Thoracic aorta (tissue), 2 donors: ENCODE data around the gene ARHGEF11. TPM values are rescaled to one million over a fixed set of nuclear protein-coding genes. Genes with fewer than 3 reads are reported as not detected.

Source experiments
- ATAC-seq: fragments of 150-250 bp; one replicate; pipeline ENCODE4 v1.8.0; 2017; ENCODE audit warnings: low read depth; ENCODE audit not compliant: insufficient number of reproducible peaks, low FRiP score
- DNase-seq: peaks from one replicate; pipeline ENCODE4 v3.0.0-alpha.2; 2020; ENCODE audit warnings: low spot score
- H3K27ac ChIP-seq, 2 donors: fragments of 200-600 bp; sonication (generic); 1 replicate in 1 of 2; 2 replicates in 1 of 2; pipeline ENCODE4 v1.5.1; 2016; ENCODE audit warnings: mild to moderate bottlenecking in 2 of 2, moderate library complexity in 2 of 2
- H3K27me3 ChIP-seq: fragments of 200-600 bp; sonication (generic); replicated peaks from 2 replicates; pipeline ENCODE4 v1.6.0; 2016; ENCODE audit warnings: mild to moderate bottlenecking; ENCODE audit not compliant: insufficient read depth
- H3K36me3 ChIP-seq: fragments of 200-600 bp; sonication (generic); one replicate; pipeline ENCODE4 v1.5.1; 2016
- H3K4me1 ChIP-seq, 2 donors: fragments of 200-600 bp; sonication (generic); 1 replicate in 1 of 2; 2 replicates in 1 of 2; pipeline versions ENCODE4 v1.5.1 to v1.6.0; 2016; ENCODE audit warnings: low read depth in 2 of 2, mild to moderate bottlenecking in 1 of 2; ENCODE audit not compliant: control insufficient read depth in 1 of 2
- H3K4me3 ChIP-seq: fragments of 200-600 bp; sonication (generic); 2 replicates; pipeline ENCODE4 v1.5.1; 2016; ENCODE audit warnings: mild to moderate bottlenecking
- H3K9me3 ChIP-seq: fragments of 200-600 bp; sonication (generic); 2 replicates; pipeline ENCODE4 v1.5.1; 2016
- total RNA-seq, 2 donors: library from RNA; depleted of rRNA; stranded (reverse); fragments of >200 nt; gene quantifications; one replicate each; pipeline versions ENCODE4 v1.1.0 to v1.2.3, GENCODE V29; 2016
- TF ChIP-seq, protein P1 (sequence below): fragments of 200-600 bp; sonication (generic); IDR thresholded peaks from one replicate; pipeline ENCODE4 v1.5.1; 2019; ENCODE audit warnings: antibody characterized with exemption

Gene ARHGEF11
- total RNA-seq, 2 donors from 2014 or later, result 40.3 to 40.6 TPM

- no peaks in the 10 kb centered on the region for H3K27me3 ChIP-seq
- H3K9me3 ChIP-seq, result no peaks in the 10 kb centered on the region
- peaks cover 6 to 7% of the 10 kb centered on the region in 2 donors for H3K4me1 ChIP-seq
- no peak overlapping the region for H3K4me3 ChIP-seq
- ATAC-seq (no peak), DNase-seq (no peak)
- no peaks in the 10 kb centered on the region for H3K36me3 ChIP-seq
- TF ChIP-seq, protein P1, sequence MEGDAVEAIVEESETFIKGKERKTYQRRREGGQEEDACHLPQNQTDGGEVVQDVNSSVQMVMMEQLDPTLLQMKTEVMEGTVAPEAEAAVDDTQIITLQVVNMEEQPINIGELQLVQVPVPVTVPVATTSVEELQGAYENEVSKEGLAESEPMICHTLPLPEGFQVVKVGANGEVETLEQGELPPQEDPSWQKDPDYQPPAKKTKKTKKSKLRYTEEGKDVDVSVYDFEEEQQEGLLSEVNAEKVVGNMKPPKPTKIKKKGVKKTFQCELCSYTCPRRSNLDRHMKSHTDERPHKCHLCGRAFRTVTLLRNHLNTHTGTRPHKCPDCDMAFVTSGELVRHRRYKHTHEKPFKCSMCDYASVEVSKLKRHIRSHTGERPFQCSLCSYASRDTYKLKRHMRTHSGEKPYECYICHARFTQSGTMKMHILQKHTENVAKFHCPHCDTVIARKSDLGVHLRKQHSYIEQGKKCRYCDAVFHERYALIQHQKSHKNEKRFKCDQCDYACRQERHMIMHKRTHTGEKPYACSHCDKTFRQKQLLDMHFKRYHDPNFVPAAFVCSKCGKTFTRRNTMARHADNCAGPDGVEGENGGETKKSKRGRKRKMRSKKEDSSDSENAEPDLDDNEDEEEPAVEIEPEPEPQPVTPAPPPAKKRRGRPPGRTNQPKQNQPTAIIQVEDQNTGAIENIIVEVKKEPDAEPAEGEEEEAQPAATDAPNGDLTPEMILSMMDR, result no peak
- H3K27ac ChIP-seq, result no peak overlapping the region
Observed at GRCh38 chr1:157030728-157031127, 14.8 kb downstream of the ARHGEF11 start.

GRCh38 chr1:157028674-157029073 is 16.9 kb downstream of the ARHGEF11 start:
- TF ChIP-seq, protein P1, result no peak
- peaks cover 3 to 10% of the 10 kb centered on the region in 2 donors for H3K4me1 ChIP-seq
- no peaks in the 10 kb centered on the region for H3K27me3 ChIP-seq
- H3K4me3 ChIP-seq, result no peak overlapping the region
- no peak for DNase-seq
- H3K36me3 ChIP-seq, result no peaks in the 10 kb centered on the region
- ATAC-seq, result no peak
- no peak overlapping the region for H3K27ac ChIP-seq
- H3K9me3 ChIP-seq, result no peaks in the 10 kb centered on the region

DNA sequence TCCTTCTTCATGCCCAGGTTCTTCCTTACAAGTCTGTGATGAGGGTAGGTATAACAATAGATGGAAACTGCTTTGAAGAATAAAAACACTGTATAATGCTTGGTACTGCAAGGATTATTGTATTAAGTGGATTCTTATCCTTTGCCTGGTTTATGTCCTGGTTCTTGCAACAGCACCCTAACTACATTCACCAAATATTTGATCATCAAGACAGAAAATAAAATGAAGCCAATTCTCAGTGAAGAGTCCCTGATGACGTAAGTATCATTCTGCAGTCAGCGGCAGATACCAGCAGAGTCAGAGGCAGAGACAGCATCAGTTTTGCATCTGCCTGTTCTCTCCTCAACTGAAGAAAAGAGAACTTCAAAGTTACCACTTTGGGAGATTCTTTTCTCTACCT is 19.7 kb downstream of the ARHGEF11 start:
- Histone ChIP-seq H3K27me3 (no peaks in the 10 kb centered on the region), H3K9me3 (peaks cover 13% of the 10 kb centered on the region), H3K36me3 (peaks cover 4% of the 10 kb centered on the region), H3K4me3 (no peak overlapping the region), H3K27ac (no peak overlapping the region), H3K4me1 (peaks cover 0 to 10% of the 10 kb centered on the region in 2 donors)
- DNase-seq (no peak), ATAC-seq (no peak)
- TF ChIP-seq, protein P1, result no peak

GRCh38 chr1:157025385-157025784 is 20.2 kb downstream of the ARHGEF11 start:
- DNase-seq, result no peak
- H3K36me3 ChIP-seq, result peaks cover 5% of the 10 kb centered on the region
- peaks cover 14% of the 10 kb centered on the region for H3K9me3 ChIP-seq
- no peaks in the 10 kb centered on the region for H3K27me3 ChIP-seq
- ATAC-seq, result no peak
- H3K4me3 ChIP-seq, result no peak overlapping the region
- peaks cover 0 to 10% of the 10 kb centered on the region in 2 donors for H3K4me1 ChIP-seq
- H3K27ac ChIP-seq, result no peak overlapping the region
- TF ChIP-seq, protein P1, result no peak

DNA sequence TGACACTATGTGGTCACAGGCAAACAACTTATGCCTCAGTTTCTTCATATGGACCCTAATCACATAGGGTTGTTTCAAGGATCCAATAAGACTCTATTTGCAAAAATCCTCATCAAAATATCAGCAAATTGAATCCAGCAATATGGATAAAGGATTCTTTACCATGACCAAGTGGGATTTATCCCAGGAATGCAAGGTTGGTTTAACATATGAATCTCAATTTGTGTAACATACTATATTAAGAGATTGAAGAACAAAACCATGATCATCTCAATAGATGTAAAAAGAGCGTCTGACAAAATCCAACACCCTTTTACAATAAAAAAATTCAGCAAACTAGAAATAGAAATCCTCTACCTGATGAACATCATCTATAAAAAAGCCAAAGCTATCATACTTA is 23.9 kb downstream of the ARHGEF11 start:
- peaks cover 14% of the 10 kb centered on the region for H3K9me3 ChIP-seq
- H3K4me1 ChIP-seq, result peaks cover 0 to 10% of the 10 kb centered on the region in 2 donors
- peaks cover 5% of the 10 kb centered on the region for H3K36me3 ChIP-seq
- ATAC-seq, result no peak
- DNase-seq, result no peak
- H3K27me3 ChIP-seq, result no peaks in the 10 kb centered on the region
- no peak overlapping the region for H3K27ac ChIP-seq
- TF ChIP-seq, protein P1, result no peak
- no peak overlapping the region for H3K4me3 ChIP-seq
